ENCODE measurements around the gene RBM4B.

GRCh38 chr11:66652651-66653050, 25.0 kb downstream of the RBM4B start:
- TF ChIP-seq, protein P1, sequence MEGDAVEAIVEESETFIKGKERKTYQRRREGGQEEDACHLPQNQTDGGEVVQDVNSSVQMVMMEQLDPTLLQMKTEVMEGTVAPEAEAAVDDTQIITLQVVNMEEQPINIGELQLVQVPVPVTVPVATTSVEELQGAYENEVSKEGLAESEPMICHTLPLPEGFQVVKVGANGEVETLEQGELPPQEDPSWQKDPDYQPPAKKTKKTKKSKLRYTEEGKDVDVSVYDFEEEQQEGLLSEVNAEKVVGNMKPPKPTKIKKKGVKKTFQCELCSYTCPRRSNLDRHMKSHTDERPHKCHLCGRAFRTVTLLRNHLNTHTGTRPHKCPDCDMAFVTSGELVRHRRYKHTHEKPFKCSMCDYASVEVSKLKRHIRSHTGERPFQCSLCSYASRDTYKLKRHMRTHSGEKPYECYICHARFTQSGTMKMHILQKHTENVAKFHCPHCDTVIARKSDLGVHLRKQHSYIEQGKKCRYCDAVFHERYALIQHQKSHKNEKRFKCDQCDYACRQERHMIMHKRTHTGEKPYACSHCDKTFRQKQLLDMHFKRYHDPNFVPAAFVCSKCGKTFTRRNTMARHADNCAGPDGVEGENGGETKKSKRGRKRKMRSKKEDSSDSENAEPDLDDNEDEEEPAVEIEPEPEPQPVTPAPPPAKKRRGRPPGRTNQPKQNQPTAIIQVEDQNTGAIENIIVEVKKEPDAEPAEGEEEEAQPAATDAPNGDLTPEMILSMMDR (conservative IDR thresholded peaks at IDR 0.05; ENCODE audit: low read length): no peak
- TF ChIP-seq EZH2phosphoT487 (IDR thresholded peaks at IDR 0.05; ENCODE audit: borderline replicate concordance): no peak

Data from Loucy (cell line).